WTC11 (cell line): ENCODE results near the gene SHOC2. TPM values are rescaled to one million over a fixed set of nuclear protein-coding genes. Genes with fewer than 3 reads are reported as not detected.

Experiments
- ATAC-seq: fragments of 200-7000 bp; cut with Tn5 transposase; 2 replicates; pipeline ENCODE4 v1.10.0; 2021; ENCODE audit warnings: mild to moderate bottlenecking, moderate library complexity
- CTCF ChIA-PET: fragments of 300-600 bp; sonication (Branson Sonifier 250); formaldehyde crosslinking; loops from one replicate; lab custom pipeline; 2021; ENCODE audit warnings: antibody characterized with exemption; lab: Charles Lee
- POLR2A ChIA-PET: fragments of 350-600 bp; sonication (Branson Sonifier 250); formaldehyde crosslinking; loops from one replicate; lab custom pipeline; 2021; ENCODE audit warnings: antibody characterized with exemption; lab: Charles Lee
- DNase-seq: peaks from one replicate; pipeline ENCODE4 v3.0.0; 2021; ENCODE audit warnings: low spot score
- H3K27ac Mint-ChIP-seq: 2 replicates; pipeline ENCODE4 v1.8.0; 2021; ENCODE audit warnings: mixed read lengths
- H3K27me3 Mint-ChIP-seq: 2 replicates; pipeline ENCODE4 v1.8.0; 2021; ENCODE audit warnings: low read depth, mild to moderate bottlenecking, moderate library complexity, mixed read lengths
- H3K36me3 Mint-ChIP-seq: 2 replicates; pipeline ENCODE4 v1.8.0; 2021; ENCODE audit warnings: mixed read lengths
- H3K4me1 Mint-ChIP-seq: 2 replicates; pipeline ENCODE4 v1.8.0; 2022; ENCODE audit warnings: mixed read lengths
- H3K4me3 Mint-ChIP-seq: 2 replicates; pipeline ENCODE4 v1.8.0; 2021; ENCODE audit warnings: mild to moderate bottlenecking, moderate library complexity, mixed read lengths
- H3K9me3 Mint-ChIP-seq: 2 replicates; pipeline ENCODE4 v1.8.0; 2021; ENCODE audit warnings: mixed read lengths
- EMX1 ChIP-seq: fragments of 250-450 bp; sonication (Bioruptor Pico); IDR thresholded peaks from 2 replicates; pipeline ENCODE4 v1.8.0; 2021; ENCODE audit warnings: mild to moderate bottlenecking
- FOXJ3 ChIP-seq: sonication (generic); formaldehyde crosslinking; IDR thresholded peaks from 2 replicates; pipeline ENCODE4 v1.9.0; 2021; ENCODE audit warnings: missing genetic modification reagents, mild to moderate bottlenecking, borderline replicate concordance
- FOXP1 ChIP-seq: sonication (generic); formaldehyde crosslinking; IDR thresholded peaks from 2 replicates; pipeline ENCODE4 v1.8.0; 2022; ENCODE audit warnings: missing genetic modification reagents, mild to moderate bottlenecking, moderate library complexity, borderline replicate concordance
- GTF2I ChIP-seq: fragments of 250-450 bp; sonication (Bioruptor Pico); conservative IDR thresholded peaks from 2 replicates; pipeline ENCODE4 v1.4.0; 2021; ENCODE audit warnings: mild to moderate bottlenecking
- KAT7 ChIP-seq: sonication (generic); formaldehyde crosslinking; IDR thresholded peaks from 2 replicates; pipeline ENCODE4 v1.8.1; 2023; ENCODE audit warnings: missing genetic modification reagents, mild to moderate bottlenecking, borderline replicate concordance
- MYBL2 ChIP-seq: sonication (generic); formaldehyde crosslinking; IDR thresholded peaks from 2 replicates; pipeline ENCODE4 v1.8.1; 2023; ENCODE audit warnings: mild to moderate bottlenecking, moderate library complexity, missing genetic modification reagents
- NFE2L1 ChIP-seq: sonication (generic); formaldehyde crosslinking; IDR thresholded peaks from 2 replicates; pipeline ENCODE4 v1.8.1; 2023; ENCODE audit warnings: missing genetic modification reagents
- OVOL2 ChIP-seq: fragments of 250-450 bp; sonication (Bioruptor Pico); IDR thresholded peaks from 2 replicates; pipeline ENCODE4 v1.9.0; 2021; ENCODE audit warnings: mild to moderate bottlenecking, borderline replicate concordance
- PRRX2 ChIP-seq: fragments of 250-450 bp; sonication (Bioruptor Pico); IDR thresholded peaks from 2 replicates; pipeline ENCODE4 v1.8.0; 2021; ENCODE audit warnings: mild to moderate bottlenecking
- RELA ChIP-seq: sonication (generic); formaldehyde crosslinking; IDR thresholded peaks from 2 replicates; pipeline ENCODE4 v1.8.1; 2022; ENCODE audit warnings: missing genetic modification reagents, mild to moderate bottlenecking, borderline replicate concordance
- ZNF671 ChIP-seq: fragments of 250-450 bp; sonication (Bioruptor Pico); IDR thresholded peaks from 2 replicates; pipeline ENCODE4 v1.8.0; 2021; ENCODE audit warnings: mild to moderate bottlenecking
- total RNA-seq: library from RNA; stranded (reverse); gene quantifications from 3 replicates; pipeline ENCODE4 v1.2.3, GENCODE V29; 2021
- TF ChIP-seq, protein P1 (sequence below): sonication (generic); formaldehyde crosslinking; IDR thresholded peaks from 2 replicates; pipeline ENCODE4 v1.8.1; 2023; ENCODE audit warnings: mild to moderate bottlenecking, missing genetic modification reagents
- TF ChIP-seq, protein P2 (sequence below): fragments of 200-600 bp; IDR thresholded peaks from 2 replicates; pipeline ENCODE4 v1.8.0; 2022; ENCODE audit warnings: antibody characterized with exemption
- TF ChIP-seq, protein P3 (sequence below): sonication (generic); formaldehyde crosslinking; IDR thresholded peaks from 2 replicates; pipeline ENCODE4 v1.8.1; 2022; ENCODE audit warnings: mild to moderate bottlenecking, moderate library complexity, missing genetic modification reagents
- TF ChIP-seq, protein P4 (sequence below): fragments of 250-450 bp; sonication (Bioruptor Pico); IDR thresholded peaks from 2 replicates; pipeline ENCODE4 v1.9.0; 2021; ENCODE audit warnings: mild to moderate bottlenecking, borderline replicate concordance
- TF ChIP-seq, protein P5 (sequence below): sonication (generic); formaldehyde crosslinking; IDR thresholded peaks from 2 replicates; pipeline ENCODE4 v1.8.1; 2023; ENCODE audit warnings: mild to moderate bottlenecking, moderate library complexity, missing genetic modification reagents
- TF ChIP-seq, protein P6 (sequence below): sonication (generic); formaldehyde crosslinking; IDR thresholded peaks from 2 replicates; pipeline ENCODE4 v1.8.0; 2022; ENCODE audit warnings: mild to moderate bottlenecking, missing genetic modification reagents
- TF ChIP-seq, protein P7 (sequence below): fragments of 250-450 bp; sonication (Bioruptor Pico); conservative IDR thresholded peaks from 2 replicates; pipeline ENCODE4 v1.9.0; 2021; ENCODE audit warnings: mild to moderate bottlenecking

The SHOC2 gene
- total RNA-seq, 1 experiment from 2014 or later, result 21.6 TPM

DNA sequence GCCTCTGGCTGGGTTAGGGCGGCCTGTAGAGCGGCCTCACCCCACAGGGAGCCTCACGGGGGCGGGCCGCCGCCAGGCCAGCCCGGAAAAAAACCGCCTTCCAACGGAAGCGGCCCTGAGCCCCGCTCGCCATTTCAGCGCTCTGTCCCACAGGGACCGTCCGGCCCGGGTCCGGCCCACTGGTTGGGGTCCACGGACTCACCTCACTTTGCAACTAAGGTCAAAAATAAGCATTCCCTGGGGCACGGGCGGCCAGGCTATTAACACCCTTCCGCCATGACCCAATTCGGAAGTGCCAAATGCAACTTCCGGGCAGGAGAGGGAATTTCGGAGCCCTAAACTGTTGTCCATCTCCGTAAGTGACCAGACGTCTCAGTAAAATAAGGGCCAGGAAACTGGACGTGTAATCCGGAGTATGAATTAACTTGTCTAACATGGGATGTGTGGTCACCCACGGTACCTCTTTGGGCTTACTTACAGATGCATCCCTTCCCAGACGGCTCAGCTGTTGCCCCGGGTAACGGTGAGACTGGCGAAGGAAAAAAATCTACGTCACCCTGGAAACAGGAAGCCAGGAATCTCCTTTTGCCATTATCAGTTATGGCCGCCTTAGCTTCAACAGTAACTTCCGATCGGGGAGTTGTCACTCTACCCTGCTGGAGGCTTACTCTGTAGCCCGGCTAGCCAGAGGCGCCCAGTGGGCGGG lies 608 bp upstream of the SHOC2 start, which contains the start of gene BBIP1 (continued):
- TF ChIP-seq, protein P1, sequence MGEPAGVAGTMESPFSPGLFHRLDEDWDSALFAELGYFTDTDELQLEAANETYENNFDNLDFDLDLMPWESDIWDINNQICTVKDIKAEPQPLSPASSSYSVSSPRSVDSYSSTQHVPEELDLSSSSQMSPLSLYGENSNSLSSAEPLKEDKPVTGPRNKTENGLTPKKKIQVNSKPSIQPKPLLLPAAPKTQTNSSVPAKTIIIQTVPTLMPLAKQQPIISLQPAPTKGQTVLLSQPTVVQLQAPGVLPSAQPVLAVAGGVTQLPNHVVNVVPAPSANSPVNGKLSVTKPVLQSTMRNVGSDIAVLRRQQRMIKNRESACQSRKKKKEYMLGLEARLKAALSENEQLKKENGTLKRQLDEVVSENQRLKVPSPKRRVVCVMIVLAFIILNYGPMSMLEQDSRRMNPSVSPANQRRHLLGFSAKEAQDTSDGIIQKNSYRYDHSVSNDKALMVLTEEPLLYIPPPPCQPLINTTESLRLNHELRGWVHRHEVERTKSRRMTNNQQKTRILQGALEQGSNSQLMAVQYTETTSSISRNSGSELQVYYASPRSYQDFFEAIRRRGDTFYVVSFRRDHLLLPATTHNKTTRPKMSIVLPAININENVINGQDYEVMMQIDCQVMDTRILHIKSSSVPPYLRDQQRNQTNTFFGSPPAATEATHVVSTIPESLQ (CRISPR knock-in tag), result no peak
- TF ChIP-seq, protein P2, sequence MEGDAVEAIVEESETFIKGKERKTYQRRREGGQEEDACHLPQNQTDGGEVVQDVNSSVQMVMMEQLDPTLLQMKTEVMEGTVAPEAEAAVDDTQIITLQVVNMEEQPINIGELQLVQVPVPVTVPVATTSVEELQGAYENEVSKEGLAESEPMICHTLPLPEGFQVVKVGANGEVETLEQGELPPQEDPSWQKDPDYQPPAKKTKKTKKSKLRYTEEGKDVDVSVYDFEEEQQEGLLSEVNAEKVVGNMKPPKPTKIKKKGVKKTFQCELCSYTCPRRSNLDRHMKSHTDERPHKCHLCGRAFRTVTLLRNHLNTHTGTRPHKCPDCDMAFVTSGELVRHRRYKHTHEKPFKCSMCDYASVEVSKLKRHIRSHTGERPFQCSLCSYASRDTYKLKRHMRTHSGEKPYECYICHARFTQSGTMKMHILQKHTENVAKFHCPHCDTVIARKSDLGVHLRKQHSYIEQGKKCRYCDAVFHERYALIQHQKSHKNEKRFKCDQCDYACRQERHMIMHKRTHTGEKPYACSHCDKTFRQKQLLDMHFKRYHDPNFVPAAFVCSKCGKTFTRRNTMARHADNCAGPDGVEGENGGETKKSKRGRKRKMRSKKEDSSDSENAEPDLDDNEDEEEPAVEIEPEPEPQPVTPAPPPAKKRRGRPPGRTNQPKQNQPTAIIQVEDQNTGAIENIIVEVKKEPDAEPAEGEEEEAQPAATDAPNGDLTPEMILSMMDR, result no peak
- TF ChIP-seq, protein P3, sequence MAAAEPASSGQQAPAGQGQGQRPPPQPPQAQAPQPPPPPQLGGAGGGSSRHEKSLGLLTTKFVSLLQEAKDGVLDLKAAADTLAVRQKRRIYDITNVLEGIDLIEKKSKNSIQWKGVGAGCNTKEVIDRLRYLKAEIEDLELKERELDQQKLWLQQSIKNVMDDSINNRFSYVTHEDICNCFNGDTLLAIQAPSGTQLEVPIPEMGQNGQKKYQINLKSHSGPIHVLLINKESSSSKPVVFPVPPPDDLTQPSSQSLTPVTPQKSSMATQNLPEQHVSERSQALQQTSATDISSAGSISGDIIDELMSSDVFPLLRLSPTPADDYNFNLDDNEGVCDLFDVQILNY (CRISPR knock-in tag), result 0 out of 2 replicates have a peak, but pooled peaks have one; percentile 20
- TF ChIP-seq RELA (CRISPR knock-in tag) (no peak), OVOL2 (CRISPR knock-in tag) (no peak), MYBL2 (no peak), PRRX2 (CRISPR knock-in tag) (no peak), NFE2L1 (CRISPR knock-in tag) (no peak; the same call in 1 of the 2 replicates), KAT7 (CRISPR knock-in tag) (no peak)
- TF ChIP-seq, protein P4, sequence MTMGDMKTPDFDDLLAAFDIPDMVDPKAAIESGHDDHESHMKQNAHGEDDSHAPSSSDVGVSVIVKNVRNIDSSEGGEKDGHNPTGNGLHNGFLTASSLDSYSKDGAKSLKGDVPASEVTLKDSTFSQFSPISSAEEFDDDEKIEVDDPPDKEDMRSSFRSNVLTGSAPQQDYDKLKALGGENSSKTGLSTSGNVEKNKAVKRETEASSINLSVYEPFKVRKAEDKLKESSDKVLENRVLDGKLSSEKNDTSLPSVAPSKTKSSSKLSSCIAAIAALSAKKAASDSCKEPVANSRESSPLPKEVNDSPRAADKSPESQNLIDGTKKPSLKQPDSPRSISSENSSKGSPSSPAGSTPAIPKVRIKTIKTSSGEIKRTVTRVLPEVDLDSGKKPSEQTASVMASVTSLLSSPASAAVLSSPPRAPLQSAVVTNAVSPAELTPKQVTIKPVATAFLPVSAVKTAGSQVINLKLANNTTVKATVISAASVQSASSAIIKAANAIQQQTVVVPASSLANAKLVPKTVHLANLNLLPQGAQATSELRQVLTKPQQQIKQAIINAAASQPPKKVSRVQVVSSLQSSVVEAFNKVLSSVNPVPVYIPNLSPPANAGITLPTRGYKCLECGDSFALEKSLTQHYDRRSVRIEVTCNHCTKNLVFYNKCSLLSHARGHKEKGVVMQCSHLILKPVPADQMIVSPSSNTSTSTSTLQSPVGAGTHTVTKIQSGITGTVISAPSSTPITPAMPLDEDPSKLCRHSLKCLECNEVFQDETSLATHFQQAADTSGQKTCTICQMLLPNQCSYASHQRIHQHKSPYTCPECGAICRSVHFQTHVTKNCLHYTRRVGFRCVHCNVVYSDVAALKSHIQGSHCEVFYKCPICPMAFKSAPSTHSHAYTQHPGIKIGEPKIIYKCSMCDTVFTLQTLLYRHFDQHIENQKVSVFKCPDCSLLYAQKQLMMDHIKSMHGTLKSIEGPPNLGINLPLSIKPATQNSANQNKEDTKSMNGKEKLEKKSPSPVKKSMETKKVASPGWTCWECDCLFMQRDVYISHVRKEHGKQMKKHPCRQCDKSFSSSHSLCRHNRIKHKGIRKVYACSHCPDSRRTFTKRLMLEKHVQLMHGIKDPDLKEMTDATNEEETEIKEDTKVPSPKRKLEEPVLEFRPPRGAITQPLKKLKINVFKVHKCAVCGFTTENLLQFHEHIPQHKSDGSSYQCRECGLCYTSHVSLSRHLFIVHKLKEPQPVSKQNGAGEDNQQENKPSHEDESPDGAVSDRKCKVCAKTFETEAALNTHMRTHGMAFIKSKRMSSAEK (CRISPR knock-in tag), result no peak
- TF ChIP-seq, protein P5, sequence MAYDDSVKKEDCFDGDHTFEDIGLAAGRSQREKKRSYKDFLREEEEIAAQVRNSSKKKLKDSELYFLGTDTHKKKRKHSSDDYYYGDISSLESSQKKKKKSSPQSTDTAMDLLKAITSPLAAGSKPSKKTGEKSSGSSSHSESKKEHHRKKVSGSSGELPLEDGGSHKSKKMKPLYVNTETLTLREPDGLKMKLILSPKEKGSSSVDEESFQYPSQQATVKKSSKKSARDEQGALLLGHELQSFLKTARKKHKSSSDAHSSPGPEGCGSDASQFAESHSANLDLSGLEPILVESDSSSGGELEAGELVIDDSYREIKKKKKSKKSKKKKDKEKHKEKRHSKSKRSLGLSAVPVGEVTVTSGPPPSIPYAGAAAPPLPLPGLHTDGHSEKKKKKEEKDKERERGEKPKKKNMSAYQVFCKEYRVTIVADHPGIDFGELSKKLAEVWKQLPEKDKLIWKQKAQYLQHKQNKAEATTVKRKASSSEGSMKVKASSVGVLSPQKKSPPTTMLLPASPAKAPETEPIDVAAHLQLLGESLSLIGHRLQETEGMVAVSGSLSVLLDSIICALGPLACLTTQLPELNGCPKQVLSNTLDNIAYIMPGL (CRISPR knock-in tag), result no peak
- TF ChIP-seq, protein P6, sequence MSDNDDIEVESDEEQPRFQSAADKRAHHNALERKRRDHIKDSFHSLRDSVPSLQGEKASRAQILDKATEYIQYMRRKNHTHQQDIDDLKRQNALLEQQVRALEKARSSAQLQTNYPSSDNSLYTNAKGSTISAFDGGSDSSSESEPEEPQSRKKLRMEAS, result no peak; the same call in 1 of the 2 replicates

DNA sequence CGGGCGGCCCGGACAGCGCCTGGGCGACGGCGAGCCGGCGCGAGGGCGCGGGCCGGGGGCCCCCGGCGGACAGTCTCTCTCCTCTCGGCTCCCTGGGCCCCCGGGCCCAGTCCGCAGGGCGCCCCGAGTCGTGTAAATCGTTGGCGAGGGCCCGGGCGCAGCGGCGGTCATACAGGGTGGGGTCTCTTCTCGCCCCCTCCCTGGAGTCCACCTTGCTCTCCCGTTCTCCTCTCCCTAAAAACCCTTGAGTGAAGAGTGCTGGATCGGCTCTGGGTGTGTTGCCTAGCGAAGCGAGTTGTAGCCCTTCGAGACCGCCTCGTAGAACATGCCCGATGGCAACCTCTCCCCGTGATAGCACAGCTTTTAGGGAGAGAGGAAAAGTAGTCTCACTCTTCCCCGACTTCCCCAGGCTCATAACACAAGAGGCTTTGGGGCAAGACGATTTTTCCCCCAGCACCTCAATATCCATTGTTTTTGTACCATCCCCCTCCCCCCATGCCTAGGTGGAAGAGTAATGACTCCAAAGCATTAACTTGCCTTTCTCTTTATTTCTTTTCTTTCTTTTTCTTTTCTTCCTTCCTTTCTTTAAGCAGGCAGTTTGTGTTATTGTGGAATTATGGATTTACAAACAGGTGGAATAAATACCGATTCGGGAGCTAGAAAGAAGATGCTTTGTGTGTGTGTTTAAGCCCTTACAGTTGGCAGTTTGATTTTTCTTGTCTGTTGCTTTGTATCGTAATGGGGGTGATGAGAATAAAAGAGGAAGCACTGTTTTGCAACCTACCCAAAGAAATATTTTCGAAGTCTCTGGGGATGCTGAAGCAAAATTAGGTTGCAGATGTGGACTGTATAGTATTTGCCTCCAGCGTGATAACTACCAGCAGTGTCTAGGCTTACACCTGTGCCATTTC lies 822 bp downstream of the SHOC2 start:
- CTCF ChIA-PET, result no interaction called here
- Mint-ChIP-seq H3K36me3 (no peaks in the 10 kb centered on the region), H3K4me1 (peaks cover 32% of the 10 kb centered on the region), H3K4me3 (peak overlapping the region; percentile 89), H3K27me3 (no peaks in the 10 kb centered on the region), H3K9me3 (no peaks in the 10 kb centered on the region), H3K27ac (peak overlapping the region; percentile 80)
- ATAC-seq, result no peak
- DNase-seq, result peak; percentile 21
- POLR2A ChIA-PET, result no interaction called here
- TF ChIP-seq, protein P7, sequence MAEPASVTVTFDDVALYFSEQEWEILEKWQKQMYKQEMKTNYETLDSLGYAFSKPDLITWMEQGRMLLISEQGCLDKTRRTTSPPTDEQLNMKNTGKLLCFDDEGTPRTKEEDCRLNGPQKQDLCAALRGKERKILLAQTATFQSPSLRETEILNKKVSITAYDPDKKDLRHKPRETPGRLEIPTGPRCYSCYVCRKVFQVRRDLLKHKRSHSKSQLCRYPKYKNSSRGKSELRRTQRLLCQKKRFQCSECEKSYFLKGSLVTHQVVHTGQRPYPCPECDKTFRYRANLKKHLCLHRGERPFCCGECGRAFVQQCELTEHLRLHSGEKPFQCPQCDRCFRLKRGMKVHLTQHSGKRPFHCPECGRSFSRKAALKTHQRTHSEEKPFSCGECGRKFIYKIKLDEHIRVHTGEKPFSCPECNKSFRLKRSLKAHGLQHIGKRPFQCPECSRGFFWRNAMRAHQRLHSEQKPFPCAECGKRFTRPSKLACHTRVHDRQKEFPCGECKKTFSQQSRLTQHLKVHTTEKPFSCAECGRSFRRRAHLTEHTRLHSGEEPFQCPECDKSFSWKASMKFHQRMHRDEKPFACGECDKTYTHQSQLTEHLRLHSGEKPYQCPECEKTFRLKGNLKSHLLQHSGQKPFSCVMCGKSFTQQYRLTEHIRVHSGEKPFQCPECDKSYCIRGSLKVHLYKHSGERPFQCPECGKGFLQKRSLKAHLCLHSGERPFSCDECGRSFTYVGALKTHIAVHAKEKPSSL (CRISPR knock-in tag), result no peak
- no peak for TF ChIP-seq ZNF671 (CRISPR knock-in tag)
- TF ChIP-seq FOXP1 (CRISPR knock-in tag), result no peak
- TF ChIP-seq EMX1 (CRISPR knock-in tag), result no peak
- no peak for TF ChIP-seq GTF2I
- TF ChIP-seq, protein P5 (CRISPR knock-in tag), result no peak
- no peak for TF ChIP-seq FOXJ3
